GM12891 (cell line): ENCODE data around the gene SELENOH.

Source experiments
- PAX5 ChIP-seq: IDR thresholded peaks from 2 replicates; pipeline ENCODE4 v1.6.1; 2011; ENCODE audit warnings: low read length, moderate library complexity, mild to moderate bottlenecking; ENCODE audit not compliant: insufficient read depth, severe bottlenecking
- POLR2A ChIP-seq: IDR thresholded peaks from 2 replicates; pipeline ENCODE4 v1.6.1; 2011; ENCODE audit warnings: low read depth, low read length, control low read depth
- POLR2AphosphoS5 ChIP-seq: IDR thresholded peaks from 2 replicates; pipeline ENCODE4 v1.6.1; 2011; ENCODE audit warnings: low read depth, low read length, control low read depth
- SPI1 ChIP-seq: IDR thresholded peaks from 2 replicates; pipeline ENCODE4 v1.6.1; 2011; ENCODE audit warnings: low read depth, low read length, control low read depth
- TAF1 ChIP-seq: IDR thresholded peaks from 2 replicates; pipeline ENCODE4 v1.6.1; 2011; ENCODE audit warnings: low read depth, low read length, control low read depth

DNA sequence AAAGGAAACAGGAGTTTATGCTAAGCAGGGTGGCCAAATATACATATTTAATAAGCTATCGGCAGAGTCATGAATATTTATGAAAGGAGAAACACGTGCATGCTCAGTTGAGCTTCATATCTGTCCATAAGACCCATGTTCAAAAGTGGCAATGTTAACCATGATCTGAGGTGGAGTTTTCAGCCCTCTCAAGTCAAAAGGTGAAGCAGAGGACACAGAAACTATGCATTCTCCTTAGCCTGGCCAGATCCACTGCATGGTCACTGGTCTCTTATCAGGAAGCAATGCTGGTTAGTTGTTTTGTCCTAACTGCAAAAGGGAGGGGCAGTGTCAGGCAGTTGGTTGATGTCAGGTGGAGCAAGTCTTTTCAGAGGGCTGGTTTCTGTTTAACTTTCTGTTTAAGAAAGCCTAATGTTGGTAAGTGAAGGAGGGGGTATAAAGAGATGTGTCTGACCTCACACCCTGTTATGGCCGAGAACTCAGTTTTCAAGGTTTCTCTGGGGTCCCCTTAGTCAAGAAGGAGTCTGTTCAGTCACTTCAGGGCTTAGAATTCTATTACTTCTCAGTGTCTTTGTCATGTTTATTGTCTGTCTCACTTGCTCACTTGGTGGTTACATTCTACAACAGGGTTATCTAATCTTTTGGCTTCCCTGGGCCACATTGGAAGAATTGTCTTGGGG is 5.5 kb upstream of the SELENOH start:
- TF ChIP-seq POLR2AphosphoS5 (no peak), POLR2A (no peak), TAF1 (no peak), SPI1 (no peak), PAX5 (no peak)
